ENCODE results near the gene MAGEE2. TPM values are rescaled to one million over a fixed set of nuclear protein-coding genes. Genes with fewer than 3 reads are reported as not detected.
"Not testable (repeated sequence)": the region's sequence is repeated elsewhere in the genome, so short reads cannot be mapped to it uniquely, and the experiment has no call there.

Gene MAGEE2
- total and polyA plus RNA-seq, 2 experiments from 2014 or later, result 0.11 to 0.56 TPM

DNA sequence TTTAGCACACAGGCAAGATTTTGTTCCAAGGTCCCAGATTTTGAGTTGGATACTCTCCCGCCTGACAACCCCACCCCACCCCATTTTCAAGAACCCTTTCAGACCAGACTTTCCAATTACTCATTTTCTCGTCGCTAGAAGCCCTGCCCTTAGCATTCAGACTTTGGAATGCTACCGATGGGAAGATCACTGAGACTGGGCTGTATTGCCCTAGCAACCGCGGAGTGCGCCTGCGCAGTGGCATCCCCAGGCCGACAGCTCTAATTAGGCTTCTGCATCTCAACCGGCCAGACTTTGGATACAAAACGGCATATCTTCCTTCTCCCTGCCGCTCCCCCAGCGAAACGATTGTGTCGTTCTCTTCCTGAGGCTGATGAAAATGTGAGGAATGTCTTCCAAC, 3.4 kb downstream of the MAGEE2 start (continued):
- TF ChIP-seq, protein P1, sequence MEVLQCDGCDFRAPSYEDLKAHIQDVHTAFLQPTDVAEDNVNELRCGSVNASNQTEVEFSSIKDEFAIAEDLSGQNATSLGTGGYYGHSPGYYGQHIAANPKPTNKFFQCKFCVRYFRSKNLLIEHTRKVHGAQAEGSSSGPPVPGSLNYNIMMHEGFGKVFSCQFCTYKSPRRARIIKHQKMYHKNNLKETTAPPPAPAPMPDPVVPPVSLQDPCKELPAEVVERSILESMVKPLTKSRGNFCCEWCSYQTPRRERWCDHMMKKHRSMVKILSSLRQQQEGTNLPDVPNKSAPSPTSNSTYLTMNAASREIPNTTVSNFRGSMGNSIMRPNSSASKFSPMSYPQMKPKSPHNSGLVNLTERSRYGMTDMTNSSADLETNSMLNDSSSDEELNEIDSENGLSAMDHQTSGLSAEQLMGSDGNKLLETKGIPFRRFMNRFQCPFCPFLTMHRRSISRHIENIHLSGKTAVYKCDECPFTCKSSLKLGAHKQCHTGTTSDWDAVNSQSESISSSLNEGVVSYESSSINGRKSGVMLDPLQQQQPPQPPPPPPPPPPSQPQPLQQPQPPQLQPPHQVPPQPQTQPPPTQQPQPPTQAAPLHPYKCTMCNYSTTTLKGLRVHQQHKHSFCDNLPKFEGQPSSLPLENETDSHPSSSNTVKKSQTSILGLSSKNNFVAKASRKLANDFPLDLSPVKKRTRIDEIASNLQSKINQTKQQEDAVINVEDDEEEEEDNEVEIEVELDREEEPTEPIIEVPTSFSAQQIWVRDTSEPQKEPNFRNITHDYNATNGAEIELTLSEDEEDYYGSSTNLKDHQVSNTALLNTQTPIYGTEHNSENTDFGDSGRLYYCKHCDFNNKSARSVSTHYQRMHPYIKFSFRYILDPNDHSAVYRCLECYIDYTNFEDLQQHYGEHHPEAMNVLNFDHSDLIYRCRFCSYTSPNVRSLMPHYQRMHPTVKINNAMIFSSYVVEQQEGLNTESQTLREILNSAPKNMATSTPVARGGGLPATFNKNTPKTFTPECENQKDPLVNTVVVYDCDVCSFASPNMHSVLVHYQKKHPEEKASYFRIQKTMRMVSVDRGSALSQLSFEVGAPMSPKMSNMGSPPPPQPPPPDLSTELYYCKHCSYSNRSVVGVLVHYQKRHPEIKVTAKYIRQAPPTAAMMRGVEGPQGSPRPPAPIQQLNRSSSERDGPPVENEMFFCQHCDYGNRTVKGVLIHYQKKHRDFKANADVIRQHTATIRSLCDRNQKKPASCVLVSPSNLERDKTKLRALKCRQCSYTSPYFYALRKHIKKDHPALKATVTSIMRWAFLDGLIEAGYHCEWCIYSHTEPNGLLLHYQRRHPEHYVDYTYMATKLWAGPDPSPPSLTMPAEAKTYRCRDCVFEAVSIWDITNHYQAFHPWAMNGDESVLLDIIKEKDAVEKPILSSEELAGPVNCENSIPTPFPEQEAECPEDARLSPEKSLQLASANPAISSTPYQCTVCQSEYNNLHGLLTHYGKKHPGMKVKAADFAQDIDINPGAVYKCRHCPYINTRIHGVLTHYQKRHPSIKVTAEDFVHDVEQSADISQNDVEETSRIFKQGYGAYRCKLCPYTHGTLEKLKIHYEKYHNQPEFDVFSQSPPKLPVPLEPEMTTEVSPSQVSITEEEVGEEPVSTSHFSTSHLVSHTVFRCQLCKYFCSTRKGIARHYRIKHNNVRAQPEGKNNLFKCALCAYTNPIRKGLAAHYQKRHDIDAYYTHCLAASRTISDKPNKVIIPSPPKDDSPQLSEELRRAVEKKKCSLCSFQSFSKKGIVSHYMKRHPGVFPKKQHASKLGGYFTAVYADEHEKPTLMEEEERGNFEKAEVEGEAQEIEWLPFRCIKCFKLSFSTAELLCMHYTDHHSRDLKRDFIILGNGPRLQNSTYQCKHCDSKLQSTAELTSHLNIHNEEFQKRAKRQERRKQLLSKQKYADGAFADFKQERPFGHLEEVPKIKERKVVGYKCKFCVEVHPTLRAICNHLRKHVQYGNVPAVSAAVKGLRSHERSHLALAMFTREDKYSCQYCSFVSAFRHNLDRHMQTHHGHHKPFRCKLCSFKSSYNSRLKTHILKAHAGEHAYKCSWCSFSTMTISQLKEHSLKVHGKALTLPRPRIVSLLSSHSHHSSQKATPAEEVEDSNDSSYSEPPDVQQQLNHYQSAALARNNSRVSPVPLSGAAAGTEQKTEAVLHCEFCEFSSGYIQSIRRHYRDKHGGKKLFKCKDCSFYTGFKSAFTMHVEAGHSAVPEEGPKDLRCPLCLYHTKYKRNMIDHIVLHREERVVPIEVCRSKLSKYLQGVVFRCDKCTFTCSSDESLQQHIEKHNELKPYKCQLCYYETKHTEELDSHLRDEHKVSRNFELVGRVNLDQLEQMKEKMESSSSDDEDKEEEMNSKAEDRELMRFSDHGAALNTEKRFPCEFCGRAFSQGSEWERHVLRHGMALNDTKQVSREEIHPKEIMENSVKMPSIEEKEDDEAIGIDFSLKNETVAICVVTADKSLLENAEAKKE (CRISPR knock-in tag; IDR thresholded peaks at IDR 0.05), result no peak
- TF ChIP-seq, protein P2, sequence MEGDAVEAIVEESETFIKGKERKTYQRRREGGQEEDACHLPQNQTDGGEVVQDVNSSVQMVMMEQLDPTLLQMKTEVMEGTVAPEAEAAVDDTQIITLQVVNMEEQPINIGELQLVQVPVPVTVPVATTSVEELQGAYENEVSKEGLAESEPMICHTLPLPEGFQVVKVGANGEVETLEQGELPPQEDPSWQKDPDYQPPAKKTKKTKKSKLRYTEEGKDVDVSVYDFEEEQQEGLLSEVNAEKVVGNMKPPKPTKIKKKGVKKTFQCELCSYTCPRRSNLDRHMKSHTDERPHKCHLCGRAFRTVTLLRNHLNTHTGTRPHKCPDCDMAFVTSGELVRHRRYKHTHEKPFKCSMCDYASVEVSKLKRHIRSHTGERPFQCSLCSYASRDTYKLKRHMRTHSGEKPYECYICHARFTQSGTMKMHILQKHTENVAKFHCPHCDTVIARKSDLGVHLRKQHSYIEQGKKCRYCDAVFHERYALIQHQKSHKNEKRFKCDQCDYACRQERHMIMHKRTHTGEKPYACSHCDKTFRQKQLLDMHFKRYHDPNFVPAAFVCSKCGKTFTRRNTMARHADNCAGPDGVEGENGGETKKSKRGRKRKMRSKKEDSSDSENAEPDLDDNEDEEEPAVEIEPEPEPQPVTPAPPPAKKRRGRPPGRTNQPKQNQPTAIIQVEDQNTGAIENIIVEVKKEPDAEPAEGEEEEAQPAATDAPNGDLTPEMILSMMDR (conservative IDR thresholded peaks at IDR 0.05; ENCODE audit: low read depth in 2 of 2), result no peak
- TF ChIP-seq POLR2AphosphoS5 (IDR thresholded peaks at IDR 0.05; ENCODE audit: low read depth) (no peak), EZH2 (IDR thresholded peaks at IDR 0.05; ENCODE audit: low read depth, unreplicated experiment) (no peak), EZH2phosphoT487 (IDR thresholded peaks at IDR 0.05; ENCODE audit: unreplicated experiment) (no peak)

DNA sequence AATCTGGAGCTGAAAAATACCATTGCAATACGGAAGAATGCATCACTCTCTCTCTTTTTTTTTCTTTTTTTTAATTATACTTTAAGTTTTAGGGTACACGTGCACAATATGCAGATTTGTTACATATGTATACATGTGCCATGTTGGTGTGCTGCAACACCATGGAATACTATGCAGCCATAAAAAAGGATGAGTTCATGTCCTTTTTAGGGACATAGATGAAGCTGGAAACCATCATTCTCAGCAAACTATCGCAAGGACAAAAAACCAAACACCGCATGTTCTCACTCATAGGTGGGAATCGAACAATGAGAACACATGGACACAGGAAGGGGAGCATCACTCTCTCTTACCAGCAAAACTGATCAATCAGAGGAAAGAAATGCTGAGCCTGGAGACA, 17.0 kb downstream of the MAGEE2 start:
- H3F3A ChIP-seq (replicated peaks; ENCODE audit: low read depth); H3K27me3 ChIP-seq (ENCODE audit: insufficient read depth); H4K20me1 ChIP-seq (replicated peaks; ENCODE audit: insufficient read depth); H3K4me3 ChIP-seq; H3K27ac ChIP-seq (ENCODE audit: low read depth); H2AFZ ChIP-seq; ATAC-seq; H3K4me1 Mint-ChIP-seq; H3K36me3 ChIP-seq (ENCODE audit: insufficient read depth); H3K27me3 Mint-ChIP-seq (ENCODE audit: insufficient read depth, low read depth, poor library complexity); H3K79me2 ChIP-seq (replicated peaks; ENCODE audit: insufficient read depth); H3K9me3 Mint-ChIP-seq; H3K36me3 Mint-ChIP-seq (ENCODE audit: low read depth); H3K27ac Mint-ChIP-seq; H3K9me2 ChIP-seq (ENCODE audit: insufficient read depth); DNase-seq (ENCODE audit: low spot score); H3K4me1 ChIP-seq (ENCODE audit: insufficient read depth); H3K4me2 ChIP-seq; H3K4me3 Mint-ChIP-seq: not testable (repeated sequence)
